ENCODE data around the gene GNA14. TPM values are rescaled to one million over a fixed set of nuclear protein-coding genes. Genes with fewer than 3 reads are reported as not detected.

The GNA14 gene
- total and polyA plus RNA-seq, 2 experiments from 2014 or later = 0.21 to 0.36 TPM

DNA sequence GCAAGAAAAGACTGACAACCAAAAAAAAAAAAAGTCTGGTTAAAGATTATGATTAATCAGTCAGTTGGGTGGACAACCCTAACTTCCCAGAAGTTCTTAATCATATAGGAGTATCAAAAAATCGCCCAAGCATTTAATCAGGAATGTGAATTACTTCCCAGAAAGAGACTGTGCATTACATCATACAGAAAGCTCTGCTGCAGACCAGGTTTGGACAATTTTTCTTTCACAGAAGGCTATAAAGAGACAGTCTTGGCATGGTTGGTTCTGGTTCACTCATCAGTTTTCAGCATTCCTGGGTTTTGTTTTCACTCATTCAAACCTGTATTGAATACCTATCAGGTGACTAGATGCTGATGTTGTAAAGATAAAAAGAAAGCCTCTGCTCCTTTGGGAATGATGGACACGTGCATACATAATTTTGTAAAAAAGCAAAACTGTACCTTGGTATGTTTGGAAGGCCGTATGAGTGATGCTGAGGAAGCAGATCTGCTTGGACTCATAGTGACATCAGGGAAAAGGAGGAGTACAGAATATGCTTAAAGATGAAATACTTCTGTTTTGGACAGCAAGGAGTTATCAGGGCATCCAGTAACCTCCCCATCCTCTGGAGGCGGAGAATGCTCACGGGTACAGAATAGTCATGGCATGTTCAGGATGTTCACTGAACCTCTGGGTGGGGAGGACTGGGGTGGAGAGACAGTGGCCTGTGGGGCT, 178.4 kb downstream of the GNA14 start:
- no peak overlapping the region for H3K27ac ChIP-seq
- H3K9me3 ChIP-seq (ENCODE audit: low read depth) = no peaks in the 10 kb centered on the region
- H3K4me3 ChIP-seq = no peak overlapping the region
- no peaks in the 10 kb centered on the region for H3K27me3 ChIP-seq
- H3K4me1 ChIP-seq (ENCODE audit: low read depth) = peaks cover 5% of the 10 kb centered on the region
- H3K36me3 ChIP-seq = no peaks in the 10 kb centered on the region
- DNase-seq (ENCODE audit: low read depth in 1 of 2, low spot score in 1 of 2) = peak in 1 of 2 donors; percentile 40
- no peak for TF ChIP-seq CTCF (IDR thresholded peaks at IDR 0.05; ENCODE audit: low read depth, low read length)

DNA sequence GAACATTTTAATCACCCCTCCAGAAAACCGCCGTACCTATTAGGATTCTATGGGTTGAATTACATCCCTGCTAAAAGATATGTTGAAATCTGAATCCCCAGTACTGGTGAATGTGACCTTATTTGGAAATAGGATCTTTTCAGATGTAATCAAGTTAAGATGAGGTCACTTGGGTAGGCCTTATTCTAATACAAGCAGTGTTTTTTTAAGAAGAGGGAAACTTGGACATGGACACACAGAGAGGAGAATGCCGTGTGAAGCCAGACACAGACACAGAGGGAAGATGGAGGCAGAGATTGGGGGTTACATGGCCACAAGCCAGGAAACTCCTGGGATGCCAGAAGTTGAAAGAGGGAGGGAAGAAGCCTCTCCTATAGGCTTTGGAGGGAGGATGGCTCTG, 183.5 kb downstream of the GNA14 start:
- DNase-seq (ENCODE audit: low read depth in 1 of 2, low spot score in 1 of 2) = peak in 1 of 2 donors; percentile 24
- TF ChIP-seq CTCF (IDR thresholded peaks at IDR 0.05; ENCODE audit: low read depth, low read length) = no peak

DNA sequence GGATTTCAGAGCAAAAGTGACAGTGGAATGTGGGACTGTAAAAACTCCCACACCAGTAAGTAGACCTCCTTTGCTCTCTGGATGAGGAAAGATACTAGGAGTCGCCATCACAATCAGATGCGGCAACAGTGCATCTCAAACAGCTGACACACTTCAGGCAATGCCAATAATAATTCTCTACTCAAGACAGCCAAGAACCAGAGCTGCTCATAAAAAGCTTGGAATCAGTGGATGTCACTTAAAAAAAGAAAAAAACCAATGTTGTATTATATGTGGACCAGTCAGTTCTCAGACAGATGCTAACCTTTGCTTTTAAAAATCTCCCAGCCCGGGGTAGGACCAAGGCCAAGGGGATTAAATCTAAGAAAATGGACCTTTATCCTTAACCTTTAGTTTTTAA, 185.0 kb downstream of the GNA14 start:
- Histone ChIP-seq H3K9me3 (ENCODE audit: low read depth) (no peaks in the 10 kb centered on the region), H3K4me1 (ENCODE audit: low read depth) (peaks cover 5% of the 10 kb centered on the region), H3K27me3 (no peaks in the 10 kb centered on the region), H3K27ac (no peak overlapping the region), H3K36me3 (no peaks in the 10 kb centered on the region), H3K4me3 (no peak overlapping the region)
- TF ChIP-seq CTCF (IDR thresholded peaks at IDR 0.05; ENCODE audit: low read depth, low read length) = no peak
- no peak for DNase-seq (ENCODE audit: low read depth in 1 of 2, low spot score in 1 of 2)

More for the DNA sequence above, 183.5 kb downstream of the GNA14 start:
- H3K9me3 ChIP-seq (ENCODE audit: low read depth) = no peaks in the 10 kb centered on the region
- no peaks in the 10 kb centered on the region for H3K27me3 ChIP-seq
- no peak overlapping the region for H3K4me3 ChIP-seq
- peaks cover 5% of the 10 kb centered on the region for H3K4me1 ChIP-seq (ENCODE audit: low read depth)
- no peaks in the 10 kb centered on the region for H3K36me3 ChIP-seq
- H3K27ac ChIP-seq = no peak overlapping the region

DNA sequence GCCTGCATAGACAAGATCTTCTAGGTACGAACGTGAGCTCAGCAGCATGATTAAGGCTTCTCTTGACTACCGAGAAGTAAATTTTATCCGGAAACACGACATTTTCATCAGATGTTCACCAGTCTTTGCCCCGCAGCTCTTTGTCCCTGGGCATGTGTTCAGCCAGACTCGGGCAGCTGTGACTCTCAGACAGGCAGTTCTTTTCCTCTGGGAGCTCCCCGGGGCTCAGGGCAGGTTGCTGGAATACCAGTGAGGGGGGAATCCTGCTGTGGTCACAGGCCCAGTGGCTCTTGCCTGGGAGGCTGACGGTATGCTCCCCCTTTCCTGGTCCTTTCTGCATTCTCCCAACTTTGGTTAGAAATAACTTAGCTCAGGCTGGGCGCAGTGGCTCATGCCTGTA, 186.1 kb downstream of the GNA14 start:
- H3K4me1 ChIP-seq (ENCODE audit: low read depth) = no peaks in the 10 kb centered on the region
- no peaks in the 10 kb centered on the region for H3K9me3 ChIP-seq (ENCODE audit: low read depth)
- no peak for TF ChIP-seq CTCF (IDR thresholded peaks at IDR 0.05; ENCODE audit: low read depth, low read length)
- DNase-seq (ENCODE audit: low read depth in 1 of 2, low spot score in 1 of 2) = no peak
- H3K27me3 ChIP-seq = no peaks in the 10 kb centered on the region
- H3K27ac ChIP-seq = no peak overlapping the region
- no peak overlapping the region for H3K4me3 ChIP-seq
- H3K36me3 ChIP-seq = no peaks in the 10 kb centered on the region

DNA sequence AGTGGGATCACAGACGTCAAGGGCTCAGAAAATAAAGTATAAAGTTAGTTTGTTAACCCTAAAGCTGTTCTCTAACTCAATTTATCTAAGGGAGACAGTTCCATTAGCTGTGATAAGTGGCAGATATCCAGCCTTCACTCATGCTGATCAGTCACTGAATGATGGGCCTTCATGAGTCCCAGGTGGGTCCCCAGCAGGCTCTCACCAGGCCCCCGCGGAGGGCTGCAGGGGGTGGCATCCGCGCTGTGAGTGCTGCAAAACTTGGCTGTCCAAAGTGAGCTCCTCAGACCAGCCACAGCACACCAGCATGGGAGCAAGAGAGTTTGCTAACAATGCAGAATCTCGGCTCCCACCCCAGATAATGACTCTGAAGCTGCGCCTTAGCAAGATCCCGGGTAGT, 187.2 kb downstream of the GNA14 start:
- Histone ChIP-seq H3K27me3 (no peaks in the 10 kb centered on the region), H3K36me3 (no peaks in the 10 kb centered on the region), H3K27ac (no peak overlapping the region), H3K4me3 (no peak overlapping the region), H3K4me1 (ENCODE audit: low read depth) (no peaks in the 10 kb centered on the region), H3K9me3 (ENCODE audit: low read depth) (no peaks in the 10 kb centered on the region)
- DNase-seq (ENCODE audit: low read depth in 1 of 2, low spot score in 1 of 2) = no peak
- no peak for TF ChIP-seq CTCF (IDR thresholded peaks at IDR 0.05; ENCODE audit: low read depth, low read length)
